ENCODE data around the gene TNRC6B. TPM values are rescaled to one million over a fixed set of nuclear protein-coding genes. Genes with fewer than 3 reads are reported as not detected.

TNRC6B gene
- total RNA-seq, 2 experiments from 2014 or later = 37.0 to 63.7 TPM

DNA sequence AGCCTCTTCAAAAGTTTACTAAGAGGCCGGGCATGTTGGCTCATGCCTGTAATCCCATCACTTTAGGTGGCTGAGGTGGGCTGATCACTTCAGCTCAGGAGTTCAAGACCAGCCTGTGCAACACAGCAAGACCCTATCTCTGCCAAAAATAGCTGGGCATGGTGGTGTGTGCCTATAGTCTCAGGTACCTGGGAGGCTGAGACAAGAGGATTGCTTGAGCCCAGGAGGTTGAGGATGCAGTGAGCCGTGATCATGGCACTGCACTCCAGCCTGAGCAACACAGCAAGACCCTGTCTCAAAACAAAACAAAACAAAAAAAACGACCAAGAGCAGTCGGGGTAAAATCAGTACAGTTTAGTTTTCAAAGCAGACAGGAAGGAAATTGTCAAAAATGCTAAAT lies 163.9 kb downstream of the TNRC6B start:
- peaks cover 9% of the 10 kb centered on the region; the same call in 1 of the 2 replicates for H3K79me2 ChIP-seq (ENCODE audit: insufficient read depth, low read depth, low read length)
- no peak for DNase-seq (ENCODE audit: low spot score)
- no peak overlapping the region for H3K4me3 ChIP-seq (ENCODE audit: low read depth, low read length, poor library complexity, severe bottlenecking)
- POLR2A ChIA-PET = interaction anchor here (0.8 kb wide), 1 partner anchor 224 kb away, joined by 3 read pairs; no protein-coding TSS in a partner anchor
- peak overlapping the region; percentile 4; the same call in 1 of the 2 replicates for H3K4me2 ChIP-seq (ENCODE audit: low read length)
- BruUV-seq (replicated peaks) = no TSS peak
- no peaks in the 10 kb centered on the region for H4K20me1 ChIP-seq (ENCODE audit: insufficient read depth, low read length)
- intact Hi-C loops (cut with micrococcal nuclease; ENCODE audit: unreplicated experiment) = no loop called here
- H3K36me3 ChIP-seq (ENCODE audit: insufficient read depth, low read length) = no peaks in the 10 kb centered on the region
- no peaks in the 10 kb centered on the region for H3K9me3 ChIP-seq (ENCODE audit: low read length)
- CTCF ChIA-PET (ENCODE audit: unreplicated experiment) = no interaction called here
- no peak overlapping the region for H2AFZ ChIP-seq (ENCODE audit: low read length)
- H3K4me1 ChIP-seq (ENCODE audit: insufficient read depth, low read length, poor library complexity, severe bottlenecking) = peaks cover 19% of the 10 kb centered on the region
- TF ChIP-seq EZH2phosphoT487 (IDR thresholded peaks at IDR 0.05; ENCODE audit: borderline replicate concordance, low read depth, low read length) = no peak
- TF ChIP-seq, protein P1, sequence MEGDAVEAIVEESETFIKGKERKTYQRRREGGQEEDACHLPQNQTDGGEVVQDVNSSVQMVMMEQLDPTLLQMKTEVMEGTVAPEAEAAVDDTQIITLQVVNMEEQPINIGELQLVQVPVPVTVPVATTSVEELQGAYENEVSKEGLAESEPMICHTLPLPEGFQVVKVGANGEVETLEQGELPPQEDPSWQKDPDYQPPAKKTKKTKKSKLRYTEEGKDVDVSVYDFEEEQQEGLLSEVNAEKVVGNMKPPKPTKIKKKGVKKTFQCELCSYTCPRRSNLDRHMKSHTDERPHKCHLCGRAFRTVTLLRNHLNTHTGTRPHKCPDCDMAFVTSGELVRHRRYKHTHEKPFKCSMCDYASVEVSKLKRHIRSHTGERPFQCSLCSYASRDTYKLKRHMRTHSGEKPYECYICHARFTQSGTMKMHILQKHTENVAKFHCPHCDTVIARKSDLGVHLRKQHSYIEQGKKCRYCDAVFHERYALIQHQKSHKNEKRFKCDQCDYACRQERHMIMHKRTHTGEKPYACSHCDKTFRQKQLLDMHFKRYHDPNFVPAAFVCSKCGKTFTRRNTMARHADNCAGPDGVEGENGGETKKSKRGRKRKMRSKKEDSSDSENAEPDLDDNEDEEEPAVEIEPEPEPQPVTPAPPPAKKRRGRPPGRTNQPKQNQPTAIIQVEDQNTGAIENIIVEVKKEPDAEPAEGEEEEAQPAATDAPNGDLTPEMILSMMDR (conservative IDR thresholded peaks at IDR 0.05; ENCODE audit: low read length) = no peak
- no peak overlapping the region for H3K27ac ChIP-seq (ENCODE audit: low read depth, low read length, poor library complexity, severe bottlenecking)
- H3K9me2 ChIP-seq (ENCODE audit: insufficient read depth, low read length) = no peaks in the 10 kb centered on the region

DNA sequence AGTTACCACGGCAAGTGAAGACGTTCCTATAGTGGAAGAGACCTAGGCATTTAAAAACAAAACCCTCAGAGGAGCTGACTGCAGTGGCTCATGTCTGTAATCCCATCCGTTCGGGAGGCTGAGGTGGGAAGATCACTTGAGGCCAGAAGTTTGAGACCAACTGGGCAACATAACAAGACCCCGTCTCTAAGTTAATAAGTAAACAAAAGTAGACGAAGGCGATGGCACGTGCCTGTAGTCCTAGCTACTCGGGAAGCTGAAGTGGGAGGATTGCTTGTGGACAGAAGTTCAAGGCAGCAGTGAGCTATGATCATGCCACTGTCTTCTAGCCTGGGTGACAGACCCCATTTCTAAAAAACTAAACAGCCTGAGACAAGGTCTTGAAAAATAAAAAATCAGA lies 164.8 kb downstream of the TNRC6B start:
- CTCF ChIA-PET (ENCODE audit: unreplicated experiment) = no interaction called here
- peaks cover 18% of the 10 kb centered on the region for H3K79me2 ChIP-seq (ENCODE audit: insufficient read depth, low read depth, low read length)
- no peaks in the 10 kb centered on the region for H3K36me3 ChIP-seq (ENCODE audit: insufficient read depth, low read length)
- H2AFZ ChIP-seq (ENCODE audit: low read length) = no peak overlapping the region
- no peaks in the 10 kb centered on the region for H3K9me3 ChIP-seq (ENCODE audit: low read length)
- no peak for TF ChIP-seq EZH2phosphoT487 (IDR thresholded peaks at IDR 0.05; ENCODE audit: borderline replicate concordance, low read depth, low read length)
- TF ChIP-seq, protein P1 (conservative IDR thresholded peaks at IDR 0.05; ENCODE audit: low read length) = no peak
- POLR2A ChIA-PET = no interaction called here
- H3K4me3 ChIP-seq (ENCODE audit: low read depth, low read length, poor library complexity, severe bottlenecking) = no peak overlapping the region
- no peak overlapping the region for H3K4me2 ChIP-seq (ENCODE audit: low read length)
- H3K9me2 ChIP-seq (ENCODE audit: insufficient read depth, low read length) = no peaks in the 10 kb centered on the region
- BruUV-seq (replicated peaks) = no TSS peak
- no peak for DNase-seq (ENCODE audit: low spot score)
- H3K4me1 ChIP-seq (ENCODE audit: insufficient read depth, low read length, poor library complexity, severe bottlenecking) = peaks cover 19% of the 10 kb centered on the region
- intact Hi-C loops (cut with micrococcal nuclease; ENCODE audit: unreplicated experiment) = no loop called here
- no peaks in the 10 kb centered on the region for H4K20me1 ChIP-seq (ENCODE audit: insufficient read depth, low read length)
- no peak overlapping the region for H3K27ac ChIP-seq (ENCODE audit: low read depth, low read length, poor library complexity, severe bottlenecking)

- ChIA-PET POLR2A (interaction anchor here (0.6 to 1.0 kb wide), 10 partner anchors 31 to 413 kb away, joined by 3 to 6 read pairs (median 4); no protein-coding TSS in a partner anchor), CTCF (ENCODE audit: unreplicated experiment) (no interaction called here)
- Histone ChIP-seq H3K4me2 (ENCODE audit: low read length) (peak overlapping the region; percentile 87), H3K79me2 (ENCODE audit: insufficient read depth, low read depth, low read length) (peaks cover 46% of the 10 kb centered on the region), H2AFZ (ENCODE audit: low read length) (no peak overlapping the region), H3K4me3 (ENCODE audit: low read depth, low read length, poor library complexity, severe bottlenecking) (peak overlapping the region; percentile 80), H3K4me1 (ENCODE audit: insufficient read depth, low read length, poor library complexity, severe bottlenecking) (peaks cover 30% of the 10 kb centered on the region), H3K27ac (ENCODE audit: low read depth, low read length, poor library complexity, severe bottlenecking) (peak overlapping the region; percentile 96), H3K9me3 (ENCODE audit: low read length) (no peaks in the 10 kb centered on the region), H3K36me3 (ENCODE audit: insufficient read depth, low read length) (peaks cover 22% of the 10 kb centered on the region), H4K20me1 (ENCODE audit: insufficient read depth, low read length) (no peaks in the 10 kb centered on the region), H3K9me2 (ENCODE audit: insufficient read depth, low read length) (no peaks in the 10 kb centered on the region)
- DNase-seq (ENCODE audit: low spot score) = peak; percentile 30
- TF ChIP-seq, protein P1 (conservative IDR thresholded peaks at IDR 0.05; ENCODE audit: low read length) = no peak
- TF ChIP-seq EZH2phosphoT487 (IDR thresholded peaks at IDR 0.05; ENCODE audit: borderline replicate concordance, low read depth, low read length) = no peak
- BruUV-seq (replicated peaks) = no TSS peak
- intact Hi-C loops (cut with micrococcal nuclease; ENCODE audit: unreplicated experiment) = loop anchor here (5.0 kb wide), 1 partner anchor 133 kb away; no protein-coding TSS in a partner anchor
These were observed 167.5 kb downstream of the TNRC6B start for GRCh38 chr22:40345271-40345670.

Measured in OCI-LY7 (cell line).